Colonic mucosa (tissue), 4 donors: Measurements from ENCODE around the gene ADAM21. TPM values are rescaled to one million over a fixed set of nuclear protein-coding genes. Genes with fewer than 3 reads are reported as not detected.
"Not testable (repeated sequence)": the region's sequence is repeated elsewhere in the genome, so short reads cannot be mapped to it uniquely, and the experiment has no call there.

Experiments used
- DNase-seq: peaks from one replicate; pipeline ENCODE4 v3.0.0-alpha.2; 2020
- H3K27ac ChIP-seq: fragments of 200-600 bp; one replicate; pipeline ENCODE4 v1.8.0; 2021
- H3K27me3 ChIP-seq: fragments of 200-600 bp; one replicate; pipeline ENCODE4 v1.8.0; 2021
- H3K36me3 ChIP-seq: fragments of 200-600 bp; one replicate; pipeline ENCODE4 v1.8.0; 2021
- H3K4me1 ChIP-seq: fragments of 200-600 bp; one replicate; pipeline ENCODE4 v1.8.0; 2021; ENCODE audit warnings: mild to moderate bottlenecking
- H3K4me3 ChIP-seq: fragments of 200-600 bp; one replicate; pipeline ENCODE4 v1.8.0; 2021
- H3K9ac ChIP-seq, 2 donors: one replicate each; pipeline ENCODE4 v1.7.0; 2013; ENCODE audit warnings: control low read depth in 2 of 2, low read depth in 2 of 2, low read length in 2 of 2
- H3K9me3 ChIP-seq: fragments of 200-600 bp; one replicate; pipeline ENCODE4 v1.8.0; 2021
- intact Hi-C: fragments of 100-400 bp; cut with DNase I; formaldehyde crosslinking; loops from one replicate; pipeline ENCODE4 v1.14.1; 2022
- total RNA-seq, 2 donors: library from RNA; stranded (reverse); fragmentation: NEBNext Ultra II Directional in 1 of 2; extraction: Animal tissue kit (Norgen Biotek cat#: 25700) in 1 of 2; gene quantifications; one replicate each; pipeline ENCODE4 v1.2.1, GENCODE V29; 2021
- TF ChIP-seq, protein P1 (sequence below): fragments of 200-600 bp; IDR thresholded peaks from one replicate; pipeline ENCODE4 v1.8.0; 2022; ENCODE audit warnings: antibody characterized with exemption, mild to moderate bottlenecking
- donor health status: healthy.
- donor health status: DM: no; HTN: no; CAD: no.
- donor health status: DM: no; HTN: no; CAD: no.

The ADAM21 gene
- total RNA-seq, 2 donors from 2014 or later = not detected

- Histone ChIP-seq H3K27me3 (no peaks in the 10 kb centered on the region), H3K9me3 (no peaks in the 10 kb centered on the region), H3K27ac (no peak overlapping the region), H3K36me3 (no peaks in the 10 kb centered on the region), H3K9ac (no peak overlapping the region), H3K4me3 (no peak overlapping the region), H3K4me1 (no peaks in the 10 kb centered on the region)
- TF ChIP-seq, protein P1, sequence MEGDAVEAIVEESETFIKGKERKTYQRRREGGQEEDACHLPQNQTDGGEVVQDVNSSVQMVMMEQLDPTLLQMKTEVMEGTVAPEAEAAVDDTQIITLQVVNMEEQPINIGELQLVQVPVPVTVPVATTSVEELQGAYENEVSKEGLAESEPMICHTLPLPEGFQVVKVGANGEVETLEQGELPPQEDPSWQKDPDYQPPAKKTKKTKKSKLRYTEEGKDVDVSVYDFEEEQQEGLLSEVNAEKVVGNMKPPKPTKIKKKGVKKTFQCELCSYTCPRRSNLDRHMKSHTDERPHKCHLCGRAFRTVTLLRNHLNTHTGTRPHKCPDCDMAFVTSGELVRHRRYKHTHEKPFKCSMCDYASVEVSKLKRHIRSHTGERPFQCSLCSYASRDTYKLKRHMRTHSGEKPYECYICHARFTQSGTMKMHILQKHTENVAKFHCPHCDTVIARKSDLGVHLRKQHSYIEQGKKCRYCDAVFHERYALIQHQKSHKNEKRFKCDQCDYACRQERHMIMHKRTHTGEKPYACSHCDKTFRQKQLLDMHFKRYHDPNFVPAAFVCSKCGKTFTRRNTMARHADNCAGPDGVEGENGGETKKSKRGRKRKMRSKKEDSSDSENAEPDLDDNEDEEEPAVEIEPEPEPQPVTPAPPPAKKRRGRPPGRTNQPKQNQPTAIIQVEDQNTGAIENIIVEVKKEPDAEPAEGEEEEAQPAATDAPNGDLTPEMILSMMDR = no peak
- intact Hi-C loops = no loop called here
- DNase-seq = no peak
Measured at GRCh38 chr14:70441641-70442040, 10.3 kb upstream of the ADAM21 start.

- Histone ChIP-seq H3K36me3 (no peaks in the 10 kb centered on the region), H3K27me3 (no peaks in the 10 kb centered on the region), H3K9ac (no peak overlapping the region), H3K4me3 (no peak overlapping the region), H3K9me3 (no peaks in the 10 kb centered on the region), H3K4me1 (no peaks in the 10 kb centered on the region), H3K27ac (no peak overlapping the region)
- TF ChIP-seq, protein P1 = no peak
- intact Hi-C loops = no loop called here
- DNase-seq = no peak
Measured at GRCh38 chr14:70442750-70443149, 9.2 kb upstream of the ADAM21 start.

DNA sequence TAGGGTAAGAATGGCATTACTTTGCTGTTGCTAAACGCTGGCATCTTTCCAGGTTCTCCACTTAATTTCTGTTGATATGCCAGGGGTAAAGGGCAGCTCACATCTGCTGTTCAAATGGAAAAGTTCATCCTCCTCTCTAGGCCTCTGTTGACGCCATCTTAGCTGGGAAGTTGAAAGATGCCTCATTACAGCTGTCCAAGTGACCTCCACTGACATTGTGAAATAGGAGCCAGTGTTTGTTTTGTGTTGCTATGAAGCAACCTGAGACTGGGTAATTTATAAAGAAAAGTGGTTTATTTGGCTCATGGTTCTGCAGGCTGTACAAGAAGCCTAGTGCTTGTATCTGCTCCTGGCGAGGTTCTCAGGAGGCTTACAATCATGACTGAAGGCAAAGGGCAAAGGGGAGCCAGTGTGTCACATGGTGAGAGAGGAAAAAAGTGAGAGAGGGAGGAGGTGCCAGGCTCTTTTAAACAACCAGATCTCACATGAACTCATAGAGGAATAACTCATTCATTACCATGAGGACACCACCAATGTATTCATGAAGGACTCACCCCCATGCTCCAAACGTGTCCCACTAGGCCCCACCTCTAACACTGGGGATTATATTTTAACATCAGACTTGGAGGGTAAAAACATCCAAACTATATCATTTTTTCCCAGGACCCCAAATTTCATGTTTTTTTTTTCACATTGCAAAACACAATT lies 3.2 kb upstream of the ADAM21 start:
- no peak overlapping the region for H3K4me3 ChIP-seq
- H3K36me3 ChIP-seq = no peaks in the 10 kb centered on the region
- no peak overlapping the region for H3K27ac ChIP-seq
- DNase-seq = no peak
- TF ChIP-seq, protein P1 = no peak
- no peaks in the 10 kb centered on the region for H3K4me1 ChIP-seq
- intact Hi-C loops = no loop called here
- no peaks in the 10 kb centered on the region for H3K27me3 ChIP-seq
- H3K9me3 ChIP-seq = no peaks in the 10 kb centered on the region
- no peak overlapping the region for H3K9ac ChIP-seq

DNA sequence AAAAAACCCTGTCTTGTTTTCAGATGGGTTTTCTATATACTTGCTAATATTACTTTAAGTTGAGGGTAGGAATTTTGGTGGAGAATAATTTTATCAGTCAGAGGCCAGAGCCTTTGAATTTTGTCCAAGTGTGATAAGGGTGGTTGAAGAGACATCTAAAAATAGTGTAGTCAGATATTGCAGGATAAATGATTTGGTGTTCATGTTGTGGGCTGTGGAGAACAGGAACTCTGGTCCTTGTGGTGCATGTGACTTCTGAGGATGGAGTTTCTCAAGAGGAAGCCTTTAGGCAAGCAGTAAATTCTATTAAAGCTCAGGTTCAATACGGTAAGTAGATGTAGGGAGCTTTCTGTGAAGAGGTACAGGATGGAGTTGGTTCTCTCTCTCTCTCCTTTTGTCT lies 2.8 kb downstream of the ADAM21 start:
- H3K9me3 ChIP-seq = no peaks in the 10 kb centered on the region
- no peak overlapping the region for H3K9ac ChIP-seq
- intact Hi-C loops = no loop called here
- no peaks in the 10 kb centered on the region for H3K27me3 ChIP-seq
- DNase-seq = no peak
- TF ChIP-seq, protein P1 = no peak
- H3K36me3 ChIP-seq = no peaks in the 10 kb centered on the region
- H3K27ac ChIP-seq = no peak overlapping the region
- no peak overlapping the region for H3K4me3 ChIP-seq
- no peaks in the 10 kb centered on the region for H3K4me1 ChIP-seq

DNA sequence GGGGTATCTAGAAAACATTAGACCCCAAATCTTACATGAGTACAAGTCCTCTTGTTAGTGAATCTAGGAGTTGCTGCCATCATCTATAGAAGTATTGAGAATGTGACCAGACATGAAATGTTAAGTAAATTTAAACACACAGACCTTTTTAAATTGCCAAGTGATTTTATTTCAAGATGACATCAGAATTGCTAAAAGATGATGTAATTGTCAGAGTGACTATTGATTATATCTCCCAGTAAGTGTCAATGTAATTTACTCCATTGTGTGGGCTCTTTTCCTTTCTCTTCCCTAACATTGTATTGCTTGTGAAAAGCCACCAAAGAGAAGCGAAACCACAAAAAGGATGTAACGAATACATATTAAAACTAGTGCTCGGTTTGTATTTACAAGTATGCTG lies 16.8 kb downstream of the ADAM21 start:
- intact Hi-C loops = no loop called here
- H3K27ac ChIP-seq = no peak overlapping the region
- H3K4me1 ChIP-seq = no peaks in the 10 kb centered on the region
- no peaks in the 10 kb centered on the region for H3K9me3 ChIP-seq
- H3K4me3 ChIP-seq = no peak overlapping the region
- no peaks in the 10 kb centered on the region for H3K27me3 ChIP-seq
- no peak for DNase-seq
- H3K9ac ChIP-seq = no peak overlapping the region
- H3K36me3 ChIP-seq = no peaks in the 10 kb centered on the region
- TF ChIP-seq, protein P1 = no peak

- DNase-seq, H3K4me3 ChIP-seq, H3K9me3 ChIP-seq, H3K9ac ChIP-seq, H3K36me3 ChIP-seq, intact Hi-C loops, H3K27ac ChIP-seq, H3K4me1 ChIP-seq, H3K27me3 ChIP-seq: not testable (repeated sequence)
Measured at GRCh38 chr14:70470863-70471563, 19.0 kb downstream of the ADAM21 start.
